CD4-positive, alpha-beta memory T cell (primary cell): ENCODE results near the gene TRIM61. TPM values are rescaled to one million over a fixed set of nuclear protein-coding genes. Genes with fewer than 3 reads are reported as not detected.
"Not testable (repeated sequence)": the region's sequence is repeated elsewhere in the genome, so short reads cannot be mapped to it uniquely, and the experiment has no call there.

Experiments used
- CTCF ChIA-PET: fragments of 350-600 bp; sonication (Branson Sonifier 250); formaldehyde crosslinking; loops from one replicate; lab custom pipeline; 2021; ENCODE audit warnings: inconsistent platforms; ENCODE audit not compliant: partially characterized antibody; lab: Charles Lee
- POLR2A ChIA-PET: fragments of 350-600 bp; sonication (Branson Sonifier 250); formaldehyde crosslinking; loops from one replicate; lab custom pipeline; 2021; ENCODE audit not compliant: partially characterized antibody; lab: Charles Lee
- DNase-seq, 5 donors: peaks; one replicate each; pipeline versions ENCODE4 v3.0.0 to v3.0.0-alpha.2; 2020 to 2022; ENCODE audit warnings: mixed read lengths in 1 of 5
- H3K27ac ChIP-seq: one replicate; pipeline ENCODE4 v1.7.0; 2013; ENCODE audit warnings: low read depth, low read length
- H3K27me3 ChIP-seq: 2 replicates; pipeline ENCODE4 v1.7.0; 2013; ENCODE audit warnings: mild to moderate bottlenecking, low read length, moderate library complexity; ENCODE audit not compliant: insufficient read depth
- H3K36me3 ChIP-seq: 2 replicates; pipeline ENCODE4 v1.7.0; 2013; ENCODE audit warnings: mild to moderate bottlenecking, low read length, moderate library complexity; ENCODE audit not compliant: insufficient read depth
- H3K4me1 ChIP-seq: 2 replicates; pipeline ENCODE4 v1.7.0; 2013; ENCODE audit warnings: mild to moderate bottlenecking, low read length, moderate library complexity; ENCODE audit not compliant: insufficient read depth
- H3K4me3 ChIP-seq, 2 donors: one replicate each; pipeline ENCODE4 v1.7.0; 2013; ENCODE audit warnings: low read length in 2 of 2, mild to moderate bottlenecking in 1 of 2
- H3K9me3 ChIP-seq, 2 donors: one replicate each; pipeline ENCODE4 v1.7.0; 2013; ENCODE audit warnings: low read length in 2 of 2, control low read depth in 1 of 2; ENCODE audit not compliant: control insufficient read depth in 1 of 2
- H3K27ac Mint-ChIP-seq, 7 donors: one replicate each; pipeline ENCODE4 v1.8.0; 2020 to 2021; ENCODE audit warnings: mixed read lengths in 7 of 7, mild to moderate bottlenecking in 6 of 7, inconsistent platforms in 3 of 7, moderate library complexity in 3 of 7
- H3K27me3 Mint-ChIP-seq, 2 donors: one replicate each; pipeline ENCODE4 v1.8.0; 2020 to 2021; ENCODE audit warnings: mixed read lengths in 2 of 2
- H3K36me3 Mint-ChIP-seq, 2 donors: one replicate each; pipeline ENCODE4 v1.8.0; 2020 to 2021; ENCODE audit warnings: mixed read lengths in 2 of 2, inconsistent platforms in 1 of 2, mild to moderate bottlenecking in 1 of 2
- H3K4me1 Mint-ChIP-seq, 4 donors: one replicate each; pipeline ENCODE4 v1.8.0; 2020 to 2021; ENCODE audit warnings: mixed read lengths in 4 of 4, mild to moderate bottlenecking in 1 of 4
- H3K4me3 Mint-ChIP-seq, 8 donors: one replicate each; pipeline ENCODE4 v1.8.0; 2020 to 2021; ENCODE audit warnings: mixed read lengths in 8 of 8, mild to moderate bottlenecking in 7 of 8, moderate library complexity in 6 of 8, inconsistent platforms in 3 of 8
- H3K9me3 Mint-ChIP-seq, 8 donors: one replicate each; pipeline ENCODE4 v1.8.0; 2020 to 2021; ENCODE audit warnings: mixed read lengths in 8 of 8, mild to moderate bottlenecking in 5 of 8, inconsistent platforms in 3 of 8, moderate library complexity in 1 of 8
- intact Hi-C: fragments of 100-400 bp; cut with micrococcal nuclease; formaldehyde crosslinking; loops from one replicate; pipeline ENCODE4 v1.15.1; 2023
- polyA plus RNA-seq, 2 donors: library from polyadenylated mRNA; unstranded; fragments of 300-500 nt; fragmentation: Illumina TruSeq; gene quantifications; one replicate each; pipeline ENCODE4 v1.2.3, GENCODE V29; 2021
- total RNA-seq, 2 experiments: library from RNA; stranded (reverse); gene quantifications; one replicate each; pipeline ENCODE4 v1.2.3, GENCODE V29; 2021

TRIM61 gene
- total and polyA plus RNA-seq, 4 experiments from 2014 or later, result 1.1 to 1.4 (median 1.4) TPM; not detected in 1

GRCh38 chr4:165010487-165010886 lies 33.0 kb upstream of the TRIM61 start:
- Histone ChIP-seq H3K4me3 (no peak overlapping the region), H3K27me3 (no peaks in the 10 kb centered on the region), H3K27ac (no peak overlapping the region), H3K9me3 (no peaks in the 10 kb centered on the region), H3K36me3 (no peaks in the 10 kb centered on the region), H3K4me1 (no peaks in the 10 kb centered on the region)
- peaks cover 0 to 3% (median 0%) of the 10 kb centered on the region in 8 donors for H3K9me3 Mint-ChIP-seq
- H3K27ac Mint-ChIP-seq, result no peak overlapping the region
- H3K27me3 Mint-ChIP-seq, result peaks cover 2 to 6% of the 10 kb centered on the region in 2 donors
- no peak for DNase-seq
- ChIA-PET POLR2A (no interaction called here), CTCF (no interaction called here)
- H3K4me3 Mint-ChIP-seq, result no peak overlapping the region
- no peaks in the 10 kb centered on the region for H3K4me1 Mint-ChIP-seq
- H3K36me3 Mint-ChIP-seq, result no peaks in the 10 kb centered on the region
- intact Hi-C loops, result no loop called here

GRCh38 chr4:165009493-165010227 lies 32.2 kb upstream of the TRIM61 start:
- Mint-ChIP-seq H3K36me3 (no peaks in the 10 kb centered on the region), H3K9me3 (peaks cover 0 to 3% (median 0%) of the 10 kb centered on the region in 8 donors), H3K27ac (no peak overlapping the region), H3K4me1 (no peaks in the 10 kb centered on the region), H3K27me3 (peaks cover 2 to 10% of the 10 kb centered on the region in 2 donors), H3K4me3 (no peak overlapping the region)
- H3K9me3 ChIP-seq, result no peaks in the 10 kb centered on the region
- intact Hi-C loops, result no loop called here
- H3K4me3 ChIP-seq, result no peak overlapping the region
- H3K27me3 ChIP-seq, result no peaks in the 10 kb centered on the region
- no peaks in the 10 kb centered on the region for H3K36me3 ChIP-seq
- no peaks in the 10 kb centered on the region for H3K4me1 ChIP-seq
- no peak overlapping the region for H3K27ac ChIP-seq
- ChIA-PET CTCF (no interaction called here), POLR2A (no interaction called here)
- DNase-seq, result no peak

GRCh38 chr4:165006886-165007285 lies 29.4 kb upstream of the TRIM61 start:
- H3K27ac ChIP-seq, result no peak overlapping the region
- no peaks in the 10 kb centered on the region for H3K9me3 ChIP-seq
- H3K36me3 ChIP-seq, result no peaks in the 10 kb centered on the region
- Mint-ChIP-seq H3K4me3 (no peak overlapping the region), H3K27ac (no peak overlapping the region), H3K9me3 (no peaks in the 10 kb centered on the region), H3K27me3 (peaks cover 0 to 8% of the 10 kb centered on the region in 2 donors), H3K4me1 (no peaks in the 10 kb centered on the region), H3K36me3 (no peaks in the 10 kb centered on the region)
- H3K4me1 ChIP-seq, result no peaks in the 10 kb centered on the region
- H3K27me3 ChIP-seq, result no peaks in the 10 kb centered on the region
- intact Hi-C loops, result no loop called here
- ChIA-PET POLR2A (no interaction called here), CTCF (no interaction called here)
- no peak for DNase-seq
- no peak overlapping the region for H3K4me3 ChIP-seq

- Histone ChIP-seq H3K4me3 (no peak overlapping the region), H3K36me3 (no peaks in the 10 kb centered on the region), H3K27ac (no peak overlapping the region), H3K4me1 (no peaks in the 10 kb centered on the region), H3K9me3 (no peaks in the 10 kb centered on the region), H3K27me3 (no peaks in the 10 kb centered on the region)
- H3K4me1 Mint-ChIP-seq, result no peaks in the 10 kb centered on the region
- H3K27me3 Mint-ChIP-seq, result peaks cover 0 to 8% of the 10 kb centered on the region in 2 donors
- DNase-seq, result no peak
- H3K9me3 Mint-ChIP-seq, result no peaks in the 10 kb centered on the region
- POLR2A ChIA-PET, result no interaction called here
- H3K36me3 Mint-ChIP-seq, result no peaks in the 10 kb centered on the region
- H3K4me3 Mint-ChIP-seq, result no peak overlapping the region
- H3K27ac Mint-ChIP-seq, result no peak overlapping the region
- CTCF ChIA-PET, result no interaction called here
- intact Hi-C loops, result no loop called here
Observed at GRCh38 chr4:165006456-165006855, 29.0 kb upstream of the TRIM61 start.

- no peak overlapping the region for H3K4me3 Mint-ChIP-seq
- Histone ChIP-seq H3K4me1 (no peaks in the 10 kb centered on the region), H3K27me3 (no peaks in the 10 kb centered on the region), H3K9me3 (no peaks in the 10 kb centered on the region), H3K4me3 (no peak overlapping the region), H3K27ac (no peak overlapping the region), H3K36me3 (no peaks in the 10 kb centered on the region)
- DNase-seq, result no peak
- no peaks in the 10 kb centered on the region for H3K9me3 Mint-ChIP-seq
- H3K36me3 Mint-ChIP-seq, result no peaks in the 10 kb centered on the region
- H3K27me3 Mint-ChIP-seq, result peaks cover 0 to 8% of the 10 kb centered on the region in 2 donors
- H3K27ac Mint-ChIP-seq, result no peak overlapping the region
- POLR2A ChIA-PET, result no interaction called here
- CTCF ChIA-PET, result no interaction called here
- intact Hi-C loops, result no loop called here
- no peaks in the 10 kb centered on the region for H3K4me1 Mint-ChIP-seq
Observed at GRCh38 chr4:165005352-165005925, 28.0 kb upstream of the TRIM61 start.

- H3K4me1 ChIP-seq, H3K27ac Mint-ChIP-seq, intact Hi-C loops, H3K27me3 ChIP-seq, H3K27ac ChIP-seq, H3K36me3 Mint-ChIP-seq, H3K4me1 Mint-ChIP-seq, POLR2A ChIA-PET, H3K4me3 ChIP-seq, H3K9me3 ChIP-seq, DNase-seq, H3K9me3 Mint-ChIP-seq, H3K36me3 ChIP-seq, H3K4me3 Mint-ChIP-seq: not testable (repeated sequence)
- CTCF ChIA-PET, result interaction anchor here (1.2 kb wide), 1 partner anchor 232 kb away, joined by 3 read pairs; no protein-coding TSS in a partner anchor
- H3K27me3 Mint-ChIP-seq, result peaks cover 3 to 18% of the 10 kb centered on the region in 2 donors
Observed at GRCh38 chr4:165001957-165002356, 24.5 kb upstream of the TRIM61 start.

GRCh38 chr4:164998526-164999080 lies 21.1 kb upstream of the TRIM61 start:
- H3K36me3 ChIP-seq, DNase-seq, H3K4me3 Mint-ChIP-seq, CTCF ChIA-PET, H3K27ac ChIP-seq, POLR2A ChIA-PET, H3K9me3 ChIP-seq, H3K36me3 Mint-ChIP-seq, H3K4me1 Mint-ChIP-seq, H3K4me3 ChIP-seq, H3K27me3 ChIP-seq, H3K27ac Mint-ChIP-seq, H3K9me3 Mint-ChIP-seq, H3K4me1 ChIP-seq, intact Hi-C loops: not testable (repeated sequence)
- H3K27me3 Mint-ChIP-seq, result peaks cover 4 to 15% of the 10 kb centered on the region in 2 donors
